ENCODE measurements around the gene GDF9.

The GDF9 gene

DNA sequence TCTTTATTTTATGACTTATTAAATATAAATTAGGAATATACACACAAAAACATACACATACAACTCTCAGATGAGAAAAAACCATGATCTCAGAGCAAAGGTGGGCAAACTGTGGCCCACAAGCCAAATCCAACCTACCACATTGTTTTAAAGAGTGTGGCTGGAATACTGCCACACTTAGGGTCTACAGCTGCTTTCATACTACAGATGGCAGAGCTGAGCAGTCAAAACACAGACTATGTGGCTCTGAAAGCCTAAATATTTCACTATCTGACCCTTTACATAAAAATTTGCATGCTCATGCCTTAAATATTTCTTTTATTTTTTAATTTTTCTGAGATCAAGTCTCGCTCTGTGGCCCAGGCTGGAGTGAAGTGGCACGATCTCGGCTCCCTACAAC is 35.5 kb upstream of the GDF9 start:
- Histone ChIP-seq H3K4me1 (ENCODE audit: control insufficient read depth in 1 of 2, insufficient read depth in 1 of 2, low read depth in 1 of 2, low read length in 1 of 2) (peaks cover 6 to 15% of the 10 kb centered on the region in 2 experiments), H3K36me3 (peaks cover 41% of the 10 kb centered on the region), H3K27ac (no peak overlapping the region), H3K9me3 (no peaks in the 10 kb centered on the region), H3K27me3 (no peaks in the 10 kb centered on the region), H3K4me3 (ENCODE audit: low read depth in 1 of 2, low read length in 1 of 2) (no peak overlapping the region)
- TF ChIP-seq, protein P1, sequence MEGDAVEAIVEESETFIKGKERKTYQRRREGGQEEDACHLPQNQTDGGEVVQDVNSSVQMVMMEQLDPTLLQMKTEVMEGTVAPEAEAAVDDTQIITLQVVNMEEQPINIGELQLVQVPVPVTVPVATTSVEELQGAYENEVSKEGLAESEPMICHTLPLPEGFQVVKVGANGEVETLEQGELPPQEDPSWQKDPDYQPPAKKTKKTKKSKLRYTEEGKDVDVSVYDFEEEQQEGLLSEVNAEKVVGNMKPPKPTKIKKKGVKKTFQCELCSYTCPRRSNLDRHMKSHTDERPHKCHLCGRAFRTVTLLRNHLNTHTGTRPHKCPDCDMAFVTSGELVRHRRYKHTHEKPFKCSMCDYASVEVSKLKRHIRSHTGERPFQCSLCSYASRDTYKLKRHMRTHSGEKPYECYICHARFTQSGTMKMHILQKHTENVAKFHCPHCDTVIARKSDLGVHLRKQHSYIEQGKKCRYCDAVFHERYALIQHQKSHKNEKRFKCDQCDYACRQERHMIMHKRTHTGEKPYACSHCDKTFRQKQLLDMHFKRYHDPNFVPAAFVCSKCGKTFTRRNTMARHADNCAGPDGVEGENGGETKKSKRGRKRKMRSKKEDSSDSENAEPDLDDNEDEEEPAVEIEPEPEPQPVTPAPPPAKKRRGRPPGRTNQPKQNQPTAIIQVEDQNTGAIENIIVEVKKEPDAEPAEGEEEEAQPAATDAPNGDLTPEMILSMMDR (IDR thresholded peaks at IDR 0.05), result no peak

DNA sequence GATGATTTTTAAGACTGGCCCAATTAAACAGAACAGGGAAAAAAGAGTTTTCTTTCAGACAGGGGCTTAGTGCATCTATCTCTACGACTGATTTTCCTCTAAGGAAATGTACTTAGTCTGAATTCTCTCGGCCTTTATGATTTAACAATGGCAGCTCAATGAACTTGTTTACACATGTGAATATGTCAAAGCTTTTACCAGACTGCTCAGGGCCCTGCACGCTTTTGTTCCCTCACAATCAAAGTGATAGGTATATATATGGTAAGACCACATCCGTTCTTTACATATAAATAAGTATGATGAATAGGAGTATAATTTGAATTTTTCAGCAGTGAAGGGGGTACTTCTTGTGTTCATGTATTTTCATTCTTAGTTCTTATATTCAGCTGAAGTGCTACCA is 34.8 kb upstream of the GDF9 start:
- Histone ChIP-seq H3K36me3 (peaks cover 48% of the 10 kb centered on the region), H3K27ac (no peak overlapping the region), H3K4me3 (ENCODE audit: low read depth in 1 of 2, low read length in 1 of 2) (no peak overlapping the region), H3K9me3 (no peaks in the 10 kb centered on the region), H3K27me3 (no peaks in the 10 kb centered on the region), H3K4me1 (ENCODE audit: control insufficient read depth in 1 of 2, insufficient read depth in 1 of 2, low read depth in 1 of 2, low read length in 1 of 2) (peaks cover 6 to 9% of the 10 kb centered on the region in 2 experiments)
- TF ChIP-seq, protein P1 (IDR thresholded peaks at IDR 0.05), result no peak

DNA sequence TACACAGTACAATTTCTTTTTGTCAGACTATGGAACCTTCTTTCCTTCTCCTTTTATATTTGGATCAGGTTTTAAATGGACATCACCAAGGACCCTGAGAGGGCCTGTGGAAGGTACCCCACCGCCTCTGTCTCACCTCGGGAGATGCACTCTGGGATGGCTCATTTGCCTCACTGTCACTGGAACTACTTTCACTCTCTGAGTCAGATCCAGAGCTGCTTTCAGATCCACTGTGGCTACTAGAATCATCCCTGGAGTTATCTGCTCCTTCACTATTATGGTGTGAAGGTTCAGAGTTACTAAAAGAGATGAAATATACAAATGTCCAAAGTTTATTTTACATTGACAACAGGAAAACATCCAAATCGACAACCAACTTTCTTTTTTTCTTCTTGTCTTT is 31.8 kb upstream of the GDF9 start:
- H3K27me3 ChIP-seq, result no peaks in the 10 kb centered on the region
- H3K36me3 ChIP-seq, result peaks cover 71% of the 10 kb centered on the region
- TF ChIP-seq, protein P1 (IDR thresholded peaks at IDR 0.05), result no peak

DNA sequence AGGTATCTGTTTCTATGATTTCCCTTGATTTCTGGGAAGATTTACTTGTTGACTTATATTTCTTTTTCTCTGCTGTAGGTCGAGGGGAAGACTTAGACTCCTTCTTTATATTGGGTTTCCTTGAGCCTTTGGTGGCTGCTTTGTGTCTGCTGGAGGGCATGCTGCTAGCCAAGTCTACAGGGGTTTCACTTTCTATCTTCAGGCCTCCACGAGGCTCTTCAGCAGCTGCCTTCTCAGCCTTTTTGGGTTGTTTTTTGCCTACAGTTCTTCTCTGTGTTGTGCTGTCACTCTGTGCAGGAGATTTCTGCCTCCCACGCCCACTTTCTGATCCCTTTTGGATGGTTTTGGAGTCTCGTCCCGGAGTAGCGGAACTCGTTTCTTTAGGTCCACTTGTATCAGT is 30.4 kb upstream of the GDF9 start:
- TF ChIP-seq, protein P1 (IDR thresholded peaks at IDR 0.05), result no peak
- no peaks in the 10 kb centered on the region for H3K27me3 ChIP-seq
- H3K4me1 ChIP-seq (ENCODE audit: control insufficient read depth in 1 of 2, insufficient read depth in 1 of 2, low read depth in 1 of 2, low read length in 1 of 2), result no peaks in the 10 kb centered on the region
- no peaks in the 10 kb centered on the region for H3K9me3 ChIP-seq
- H3K36me3 ChIP-seq, result peaks cover 75% of the 10 kb centered on the region
- H3K4me3 ChIP-seq (ENCODE audit: low read depth in 1 of 2, low read length in 1 of 2), result no peak overlapping the region
- no peak overlapping the region for H3K27ac ChIP-seq

More for the DNA sequence above, 31.8 kb upstream of the GDF9 start:
- no peak overlapping the region for H3K27ac ChIP-seq
- no peak overlapping the region for H3K4me3 ChIP-seq (ENCODE audit: low read depth in 1 of 2, low read length in 1 of 2)
- H3K9me3 ChIP-seq, result no peaks in the 10 kb centered on the region
- no peaks in the 10 kb centered on the region for H3K4me1 ChIP-seq (ENCODE audit: control insufficient read depth in 1 of 2, insufficient read depth in 1 of 2, low read depth in 1 of 2, low read length in 1 of 2)

DNA sequence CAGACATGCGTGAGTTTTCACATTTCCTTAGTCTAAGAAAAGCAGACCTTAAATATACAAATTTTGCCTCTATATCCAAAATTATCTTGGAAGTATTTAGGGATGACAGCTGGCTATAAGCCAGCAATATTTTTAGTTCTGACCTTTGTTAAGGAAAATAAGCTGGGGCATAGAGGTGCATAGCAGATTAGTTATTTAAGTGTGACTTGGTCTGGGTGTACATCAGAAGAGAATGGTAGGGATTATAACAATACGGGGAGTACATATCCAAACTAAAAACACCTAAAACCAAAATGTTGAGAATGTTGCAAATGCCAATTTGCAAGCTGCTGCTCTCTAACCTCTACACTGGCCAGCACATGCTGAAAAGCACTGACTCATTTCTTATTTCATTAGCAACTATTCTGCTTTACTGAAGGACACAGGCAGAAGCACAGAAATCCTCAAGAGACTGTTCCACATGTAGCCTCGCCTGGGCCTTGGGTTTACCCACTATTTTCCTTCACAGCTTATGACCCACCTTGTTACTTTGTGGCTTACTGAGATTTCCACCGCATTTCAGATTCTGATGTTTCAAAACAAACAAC is 29.5 kb upstream of the GDF9 start:
- Histone ChIP-seq H3K4me1 (ENCODE audit: control insufficient read depth in 1 of 2, insufficient read depth in 1 of 2, low read depth in 1 of 2, low read length in 1 of 2) (no peaks in the 10 kb centered on the region), H3K9me3 (no peaks in the 10 kb centered on the region), H3K4me3 (ENCODE audit: low read depth in 1 of 2, low read length in 1 of 2) (no peak overlapping the region), H3K36me3 (peaks cover 82% of the 10 kb centered on the region), H3K27me3 (no peaks in the 10 kb centered on the region), H3K27ac (no peak overlapping the region)
- TF ChIP-seq, protein P1 (IDR thresholded peaks at IDR 0.05), result no peak
